IgD-negative memory B cell (primary cell): ENCODE measurements around the gene IBSP. TPM values are rescaled to one million over a fixed set of nuclear protein-coding genes. Genes with fewer than 3 reads are reported as not detected.

Experiments
- H3K27ac Mint-ChIP-seq, 3 donors: one replicate each; pipeline ENCODE4 v1.8.0; 2020 to 2022; ENCODE audit warnings: mild to moderate bottlenecking in 3 of 3, mixed read lengths in 3 of 3, moderate library complexity in 1 of 3
- H3K27me3 Mint-ChIP-seq: one replicate; pipeline ENCODE4 v1.8.0; 2021; ENCODE audit warnings: mixed read lengths
- H3K36me3 Mint-ChIP-seq: one replicate; pipeline ENCODE4 v1.8.0; 2020; ENCODE audit warnings: mild to moderate bottlenecking, mixed read lengths
- H3K4me1 Mint-ChIP-seq, 3 donors: one replicate each; pipeline ENCODE4 v1.8.0; 2020 to 2022; ENCODE audit warnings: mixed read lengths in 3 of 3, mild to moderate bottlenecking in 1 of 3
- H3K4me3 Mint-ChIP-seq, 4 donors: one replicate each; pipeline ENCODE4 v1.8.0; 2020 to 2022; ENCODE audit warnings: mild to moderate bottlenecking in 4 of 4, mixed read lengths in 4 of 4, moderate library complexity in 3 of 4
- H3K9me3 Mint-ChIP-seq, 3 donors: one replicate each; pipeline ENCODE4 v1.8.0; 2020 to 2021; ENCODE audit warnings: mixed read lengths in 3 of 3, mild to moderate bottlenecking in 1 of 3
- polyA plus RNA-seq: library from polyadenylated mRNA; unstranded; fragments of 300-500 nt; fragmentation: Illumina TruSeq; gene quantifications from one replicate; pipeline ENCODE4 v1.2.3, GENCODE V29; 2021

Gene IBSP
- polyA plus RNA-seq, 1 donor from 2014 or later: not detected

- no peak overlapping the region for H3K27ac Mint-ChIP-seq
- H3K9me3 Mint-ChIP-seq: peaks cover 0 to 2% (median 0%) of the 10 kb centered on the region in 3 donors
- no peaks in the 10 kb centered on the region for H3K36me3 Mint-ChIP-seq
- H3K4me3 Mint-ChIP-seq: no peak overlapping the region
- peaks cover 0 to 7% (median 5%) of the 10 kb centered on the region in 3 donors for H3K4me1 Mint-ChIP-seq
- peaks cover 13% of the 10 kb centered on the region for H3K27me3 Mint-ChIP-seq
Observed at GRCh38 chr4:87849612-87850011, 50.3 kb downstream of the IBSP start.

GRCh38 chr4:87851332-87851731, 52.0 kb downstream of the IBSP start:
- peaks cover 6% of the 10 kb centered on the region for H3K27me3 Mint-ChIP-seq
- H3K36me3 Mint-ChIP-seq: no peaks in the 10 kb centered on the region
- no peak overlapping the region for H3K27ac Mint-ChIP-seq
- no peak overlapping the region for H3K4me3 Mint-ChIP-seq
- H3K9me3 Mint-ChIP-seq: peaks cover 0 to under 1% (median 0%) of the 10 kb centered on the region in 3 donors
- peaks cover 0 to 7% (median 5%) of the 10 kb centered on the region in 3 donors for H3K4me1 Mint-ChIP-seq

- Mint-ChIP-seq H3K27ac (no peak overlapping the region), H3K4me3 (no peak overlapping the region), H3K9me3 (no peaks in the 10 kb centered on the region), H3K36me3 (no peaks in the 10 kb centered on the region), H3K27me3 (peaks cover 5% of the 10 kb centered on the region), H3K4me1 (peaks cover 0 to 7% (median 5%) of the 10 kb centered on the region in 3 donors)
Observed at GRCh38 chr4:87851953-87852352, 52.6 kb downstream of the IBSP start.

GRCh38 chr4:87853108-87853507, 53.8 kb downstream of the IBSP start:
- Mint-ChIP-seq H3K27me3 (peaks cover 5% of the 10 kb centered on the region), H3K4me1 (peaks cover 0 to 7% (median 5%) of the 10 kb centered on the region in 3 donors), H3K27ac (no peak overlapping the region), H3K9me3 (no peaks in the 10 kb centered on the region), H3K36me3 (no peaks in the 10 kb centered on the region), H3K4me3 (no peak overlapping the region)

GRCh38 chr4:87853891-87854290, 54.5 kb downstream of the IBSP start:
- Mint-ChIP-seq H3K27me3 (peaks cover 3% of the 10 kb centered on the region), H3K36me3 (no peaks in the 10 kb centered on the region), H3K4me1 (peaks cover 0 to 5% (median 3%) of the 10 kb centered on the region in 3 donors), H3K4me3 (no peak overlapping the region), H3K27ac (no peak overlapping the region), H3K9me3 (peaks cover 0 to 5% (median 0%) of the 10 kb centered on the region in 3 donors)

- Mint-ChIP-seq H3K4me1 (no peaks in the 10 kb centered on the region), H3K36me3 (no peaks in the 10 kb centered on the region), H3K27ac (no peak overlapping the region), H3K9me3 (peaks cover 0 to 5% (median 0%) of the 10 kb centered on the region in 3 donors), H3K27me3 (peaks cover 3% of the 10 kb centered on the region), H3K4me3 (no peak overlapping the region)
Observed at GRCh38 chr4:87855559-87855958, 56.2 kb downstream of the IBSP start.

GRCh38 chr4:87856816-87857215, 57.5 kb downstream of the IBSP start:
- Mint-ChIP-seq H3K27ac (no peak overlapping the region), H3K4me1 (no peaks in the 10 kb centered on the region), H3K9me3 (peaks cover 0 to 5% (median 0%) of the 10 kb centered on the region in 3 donors), H3K4me3 (no peak overlapping the region), H3K27me3 (peaks cover 5% of the 10 kb centered on the region), H3K36me3 (no peaks in the 10 kb centered on the region)

GRCh38 chr4:87857789-87858188, 58.4 kb downstream of the IBSP start:
- H3K27me3 Mint-ChIP-seq: peaks cover 5% of the 10 kb centered on the region
- H3K4me3 Mint-ChIP-seq: no peak overlapping the region
- peaks cover 0 to 5% (median 0%) of the 10 kb centered on the region in 3 donors for H3K9me3 Mint-ChIP-seq
- H3K36me3 Mint-ChIP-seq: no peaks in the 10 kb centered on the region
- no peaks in the 10 kb centered on the region for H3K4me1 Mint-ChIP-seq
- H3K27ac Mint-ChIP-seq: no peak overlapping the region

Other genes starting within 250 kb of the IBSP start
- gene DSPP, start 191.0 kb upstream of the IBSP start, polyA plus RNA-seq: not detected
- gene DMP1, start 149.3 kb upstream of the IBSP start, polyA plus RNA-seq: not detected
- not detected for gene MEPE, start 33.4 kb downstream of the IBSP start, polyA plus RNA-seq
- gene SPP1, start 176.2 kb downstream of the IBSP start, polyA plus RNA-seq: not detected
- 2.5 TPM for gene PKD2, start 208.1 kb downstream of the IBSP start, polyA plus RNA-seq